HepG2 (cell line): ENCODE results near the gene FIZ1. TPM values are rescaled to one million over a fixed set of nuclear protein-coding genes. Genes with fewer than 3 reads are reported as not detected.

ENCODE experiments used
- ATAC-seq: fragments of 200-7000 bp; cut with Tn5 transposase; 3 replicates; pipeline ENCODE4 v1.9.1; 2020; ENCODE audit warnings: mild to moderate bottlenecking, moderate library complexity
- BruUV-seq: library from RNA; stranded (reverse); fragments of 400-500 nt; replicated peaks from 2 replicates; lab custom pipeline; 2021; lab: Mats Ljungman, UMichigan
- CTCF ChIA-PET: fragments of 300-600 bp; formaldehyde crosslinking; extraction: SDS; loops from one replicate; lab custom pipeline; 2021; ENCODE audit warnings: low total read pairs, inconsistent platforms, low intra/inter-chr PET ratio; lab: Yijun Ruan, JAX
- POLR2A ChIA-PET: fragments of 350-600 bp; sonication (Branson Sonifier 250); formaldehyde crosslinking; loops from one replicate; lab custom pipeline; 2020; ENCODE audit warnings: antibody characterized with exemption, inconsistent platforms; lab: Yijun Ruan, JAX
- DNase-seq: peaks from one replicate; pipeline ENCODE4 v3.0.0-alpha.2; 2015; ENCODE audit warnings: low spot score
- FAIRE-seq: peaks from 3 replicates; lab custom pipeline; 2011; peaks lifted over from hg19 to GRCh38; lab: Jason Lieb, UNC
- H2AFZ ChIP-seq: one replicate; pipeline ENCODE4 v1.6.1; 2011; ENCODE audit warnings: low read length, inconsistent platforms
- H3K27ac ChIP-seq: fragments of 300-600 bp; 3 replicates; pipeline ENCODE4 v1.8.0; 2011; ENCODE audit warnings: mixed run types, mild to moderate bottlenecking, mixed read lengths, low read length, inconsistent platforms; ENCODE audit not compliant: insufficient read depth; ENCODE audit errors: extremely low read length
- H3K27me3 ChIP-seq, 2 experiments: fragments of 200-600 bp in 1 of 2; 2 replicates in 1 of 2; 3 replicates in 1 of 2; pipeline versions ENCODE4 v1.6.0 to v1.8.0; 2011; ENCODE audit warnings: low read length in 2 of 2, mild to moderate bottlenecking in 2 of 2, moderate library complexity in 2 of 2, inconsistent platforms in 1 of 2; ENCODE audit not compliant: insufficient read depth in 2 of 2, control insufficient read depth in 1 of 2
- H3K36me3 ChIP-seq, 2 experiments: fragments of 200-600 bp in 1 of 2; replicated peaks in 1 of 2; 2 replicates in 1 of 2; 3 replicates in 1 of 2; pipeline versions ENCODE4 v1.5.1 to v1.8.0; 2011; ENCODE audit warnings: low read length in 2 of 2, inconsistent platforms in 1 of 2; ENCODE audit not compliant: insufficient read depth in 2 of 2, control insufficient read depth in 1 of 2
- H3K4me1 ChIP-seq: 2 replicates; pipeline ENCODE4 v1.5.1; 2012; ENCODE audit warnings: low read length, inconsistent platforms; ENCODE audit not compliant: insufficient read depth
- H3K4me2 ChIP-seq: 2 replicates; pipeline ENCODE4 v1.6.0; 2011; ENCODE audit warnings: low read depth, low read length, inconsistent platforms
- H3K4me3 ChIP-seq, 3 experiments: fragments of 200-600 bp in 1 of 3; sonication (generic), shearing (Covaris generic) in 1 of 3; replicated peaks in 1 of 3; 2 replicates each; pipeline ENCODE4 v1.5.1; 2011 to 2016; ENCODE audit warnings: low read length in 3 of 3, inconsistent platforms in 2 of 3, low read depth in 2 of 3, mild to moderate bottlenecking in 2 of 3, control low read depth in 1 of 3, mixed read lengths in 1 of 3; ENCODE audit not compliant: insufficient read depth in 1 of 3
- H3K79me2 ChIP-seq: one replicate; pipeline ENCODE4 v1.6.1; 2011; ENCODE audit warnings: low read length, inconsistent platforms; ENCODE audit not compliant: insufficient read depth
- H3K9ac ChIP-seq: 2 replicates; pipeline ENCODE4 v1.6.0; 2011; ENCODE audit warnings: mild to moderate bottlenecking, low read depth, low read length, inconsistent platforms; ENCODE audit not compliant: insufficient read depth
- H3K9me3 ChIP-seq: 2 replicates; pipeline ENCODE4 v1.5.1; 2012; ENCODE audit warnings: mild to moderate bottlenecking, low read length
- H4K20me1 ChIP-seq: 2 replicates; pipeline ENCODE4 v1.6.0; 2011; ENCODE audit warnings: inconsistent platforms, mild to moderate bottlenecking, low read length, moderate library complexity; ENCODE audit not compliant: insufficient read depth
- ATF2 ChIP-seq: sonication (generic); formaldehyde crosslinking; IDR thresholded peaks from 2 replicates; pipeline ENCODE4 v1.4.0; 2020; ENCODE audit warnings: missing genetic modification reagents
- KDM4B ChIP-seq: sonication (generic); formaldehyde crosslinking; IDR thresholded peaks from 2 replicates; pipeline ENCODE4 v1.4.0; 2020; ENCODE audit warnings: missing genetic modification reagents
- MLX ChIP-seq: IDR thresholded peaks from 2 replicates; pipeline ENCODE4 v1.6.1; 2016
- TBL1XR1 ChIP-seq: fragments of 150-350 bp; IDR thresholded peaks from 2 replicates; pipeline ENCODE4 v1.6.1; 2014; ENCODE audit warnings: borderline replicate concordance, low read length; ENCODE audit not compliant: partially characterized antibody
- TEF ChIP-seq: sonication (generic); formaldehyde crosslinking; IDR thresholded peaks from 2 replicates; pipeline ENCODE4 v1.5.0; 2020; ENCODE audit warnings: missing genetic modification reagents
- TFDP2 ChIP-seq: sonication (generic); formaldehyde crosslinking; IDR thresholded peaks from 2 replicates; pipeline ENCODE4 v1.4.0; 2020; ENCODE audit warnings: missing genetic modification reagents
- ZNF792 ChIP-seq: IDR thresholded peaks from 2 replicates; pipeline ENCODE4 v1.6.1; 2016
- WGBS: methylation state at CpG from one replicate; pipeline ENCODE4 v1.1.6; 2017; ENCODE audit warnings: low lambda C conversion rate; 5-methylcytosine and 5-hydroxymethylcytosine counted together
- in situ Hi-C: cut with HindIII; loops from 2 replicates; pipeline ENCODE4 v1.10.0; 2017; ENCODE audit warnings: low pct_unique_long_range_greater_than_20kb; ENCODE audit not compliant: extremely low pct_ligation_motif_present
- intact Hi-C: fragments of 100-400 bp; cut with micrococcal nuclease; formaldehyde crosslinking; loops from one replicate; pipeline ENCODE4 v1.10.0; 2022; ENCODE audit not compliant: unreplicated experiment
- polyA plus RNA-seq, 8 experiments: library from polyadenylated mRNA; depleted of rRNA in 3 of 8; stranded (reverse) in 7 of 8; unstranded in 1 of 8; fragments of >200 nt; fragmentation: Illumina TruSeq in 4 of 8; extraction: Trizol in 4 of 8; gene quantifications; 2 replicates each; pipeline versions ENCODE4 v1.2.1 to v1.2.3, GENCODE V29; 2011 to 2016; ENCODE audit warnings: low read depth in 4 of 8, missing spikeins in 1 of 8, mixed read lengths in 1 of 8; ENCODE audit not compliant: insufficient read depth in 1 of 8
- total RNA-seq, 5 experiments: library from RNA; depleted of rRNA; stranded (reverse); fragments of >200 nt; fragmentation: Illumina TruSeq; extraction: Trizol; gene quantifications; 2 replicates each; pipeline ENCODE4 v1.2.3, GENCODE V29; 2016; ENCODE audit warnings: low read depth in 1 of 5
- TF ChIP-seq, protein P1 (sequence below): IDR thresholded peaks from 2 replicates; pipeline ENCODE4 v1.4.0; 2020; ENCODE audit warnings: mild to moderate bottlenecking, missing genetic modification reagents
- TF ChIP-seq, protein P2 (sequence below): sonication (generic); formaldehyde crosslinking; conservative IDR thresholded peaks from 2 replicates; pipeline ENCODE4 v1.4.0; 2020; ENCODE audit warnings: missing genetic modification reagents

The FIZ1 gene
- total and polyA plus RNA-seq, 2 of the 13 experiments (the other 11 are each of a cell fraction or from before 2014, with no cell fraction given), result 3.6 to 5.9 TPM

DNA sequence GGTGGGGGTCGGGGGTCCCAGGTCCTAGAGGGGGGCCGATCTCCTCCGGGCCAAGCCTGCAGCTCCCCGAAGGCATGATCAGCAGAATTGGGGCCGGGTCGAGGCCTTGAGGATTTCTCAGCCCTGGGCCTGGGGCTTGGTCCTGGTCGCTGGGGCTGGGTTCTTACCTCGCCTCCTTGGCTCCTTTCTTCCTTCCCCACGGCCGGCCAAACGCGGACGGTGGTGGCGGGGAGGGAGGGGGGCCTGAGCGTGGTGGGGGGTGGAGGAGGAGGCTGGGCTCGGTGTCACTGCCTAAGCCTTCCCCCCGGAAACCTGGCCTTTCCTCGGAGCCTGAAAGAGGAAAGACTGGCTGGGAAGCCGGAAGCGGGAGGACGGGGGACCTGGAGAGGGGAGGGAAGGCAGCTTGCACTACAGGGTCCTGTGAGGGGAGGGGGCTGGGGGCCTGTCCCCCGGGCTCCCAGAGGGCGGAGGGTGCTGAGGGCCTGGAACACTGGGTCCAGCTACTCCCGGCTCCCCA is 18.6 kb downstream of the FIZ1 start, which contains the start of gene ZNF579 (continued):
- TF ChIP-seq TFDP2 (CRISPR knock-in tag) (no peak), KDM4B (CRISPR knock-in tag) (no peak), MLX (CRISPR knock-in tag) (no peak), ZNF792 (CRISPR knock-in tag) (no peak), ATF2 (CRISPR knock-in tag) (peak; percentile 64)

DNA sequence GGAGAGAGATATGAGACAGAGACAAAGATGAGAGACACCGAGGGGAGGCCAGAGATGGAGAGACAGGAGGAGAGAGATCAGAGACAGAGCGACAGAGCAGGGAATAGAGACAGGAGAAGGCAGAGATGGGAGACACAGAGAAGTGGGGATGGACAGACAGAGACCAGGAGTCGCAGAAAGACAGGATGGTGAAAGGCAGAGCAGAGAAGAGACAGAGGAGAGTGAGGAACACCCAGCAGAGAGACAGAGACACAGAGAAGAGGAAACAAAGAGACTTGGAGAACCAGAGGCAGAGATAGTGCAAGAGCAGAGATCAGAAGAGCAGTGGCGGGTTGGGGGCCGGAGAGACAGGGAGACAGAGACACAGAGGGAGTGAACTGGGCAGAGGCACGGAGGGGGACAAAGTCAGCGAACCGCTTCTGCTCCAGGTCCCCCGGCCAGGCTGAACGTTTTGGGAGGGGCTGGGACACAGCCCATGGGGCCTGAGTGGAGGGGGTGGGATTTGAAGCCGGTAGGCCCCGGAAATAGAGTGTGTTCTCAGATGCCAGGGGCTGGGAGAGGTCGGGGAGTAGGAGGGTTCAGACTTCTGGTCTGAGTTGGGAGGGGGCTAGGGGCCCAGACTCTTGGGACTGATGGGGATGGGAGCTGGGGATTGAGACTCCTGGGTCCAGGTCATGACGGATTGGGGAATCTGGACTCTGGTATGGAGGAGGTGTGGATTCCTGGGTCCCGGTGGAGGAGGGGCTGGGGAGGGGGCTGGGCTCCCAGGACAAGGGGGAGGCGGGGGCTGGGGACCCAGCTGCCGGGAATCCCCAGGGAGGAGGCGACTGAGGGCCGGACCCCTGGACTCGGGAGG is 19.3 kb downstream of the FIZ1 start:
- Histone ChIP-seq H3K79me2 (peaks cover 9% of the 10 kb centered on the region), H3K4me1 (peaks cover 37% of the 10 kb centered on the region), H3K4me3 (peak overlapping the region; percentile 88 to 97 (median 95)), H3K27me3 (no peaks in the 10 kb centered on the region), H4K20me1 (no peaks in the 10 kb centered on the region), H3K9me3 (no peaks in the 10 kb centered on the region), H3K36me3 (0 out of 5 replicates have a peak, but pooled peaks cover 0 to 8% of the 10 kb centered on the region in 2 experiments), H3K27ac (peak overlapping the region; percentile 79), H3K9ac (peak overlapping the region; percentile 85), H3K4me2 (peak overlapping the region; percentile 93), H2AFZ (no peak overlapping the region)
- POLR2A ChIA-PET, result interaction anchor here (1.0 to 2.6 kb wide), 3 partner anchors 19 to 32 kb away, joined by 3 to 45 read pairs (median 11); partner anchors contain the start of genes FIZ1 and ZNF524
- WGBS, result 8% methylated on average over 15 of the region's 20 CpGs
- FAIRE-seq (no peak), DNase-seq (peak; percentile 16), ATAC-seq (peak; percentile 36)
- intact Hi-C loops (loop anchor here (2.0 to 10.0 kb wide), 4 partner anchors 19 to 65 kb away; partner anchors contain the start of gene FIZ1), in situ Hi-C loops (no loop called here)
- CTCF ChIA-PET, result no interaction called here
- no TSS peak for BruUV-seq
- TF ChIP-seq, protein P1, sequence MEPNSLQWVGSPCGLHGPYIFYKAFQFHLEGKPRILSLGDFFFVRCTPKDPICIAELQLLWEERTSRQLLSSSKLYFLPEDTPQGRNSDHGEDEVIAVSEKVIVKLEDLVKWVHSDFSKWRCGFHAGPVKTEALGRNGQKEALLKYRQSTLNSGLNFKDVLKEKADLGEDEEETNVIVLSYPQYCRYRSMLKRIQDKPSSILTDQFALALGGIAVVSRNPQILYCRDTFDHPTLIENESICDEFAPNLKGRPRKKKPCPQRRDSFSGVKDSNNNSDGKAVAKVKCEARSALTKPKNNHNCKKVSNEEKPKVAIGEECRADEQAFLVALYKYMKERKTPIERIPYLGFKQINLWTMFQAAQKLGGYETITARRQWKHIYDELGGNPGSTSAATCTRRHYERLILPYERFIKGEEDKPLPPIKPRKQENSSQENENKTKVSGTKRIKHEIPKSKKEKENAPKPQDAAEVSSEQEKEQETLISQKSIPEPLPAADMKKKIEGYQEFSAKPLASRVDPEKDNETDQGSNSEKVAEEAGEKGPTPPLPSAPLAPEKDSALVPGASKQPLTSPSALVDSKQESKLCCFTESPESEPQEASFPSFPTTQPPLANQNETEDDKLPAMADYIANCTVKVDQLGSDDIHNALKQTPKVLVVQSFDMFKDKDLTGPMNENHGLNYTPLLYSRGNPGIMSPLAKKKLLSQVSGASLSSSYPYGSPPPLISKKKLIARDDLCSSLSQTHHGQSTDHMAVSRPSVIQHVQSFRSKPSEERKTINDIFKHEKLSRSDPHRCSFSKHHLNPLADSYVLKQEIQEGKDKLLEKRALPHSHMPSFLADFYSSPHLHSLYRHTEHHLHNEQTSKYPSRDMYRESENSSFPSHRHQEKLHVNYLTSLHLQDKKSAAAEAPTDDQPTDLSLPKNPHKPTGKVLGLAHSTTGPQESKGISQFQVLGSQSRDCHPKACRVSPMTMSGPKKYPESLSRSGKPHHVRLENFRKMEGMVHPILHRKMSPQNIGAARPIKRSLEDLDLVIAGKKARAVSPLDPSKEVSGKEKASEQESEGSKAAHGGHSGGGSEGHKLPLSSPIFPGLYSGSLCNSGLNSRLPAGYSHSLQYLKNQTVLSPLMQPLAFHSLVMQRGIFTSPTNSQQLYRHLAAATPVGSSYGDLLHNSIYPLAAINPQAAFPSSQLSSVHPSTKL, result no peak
- no peak for TF ChIP-seq TEF
- no peak for TF ChIP-seq TBL1XR1
- TF ChIP-seq, protein P2, sequence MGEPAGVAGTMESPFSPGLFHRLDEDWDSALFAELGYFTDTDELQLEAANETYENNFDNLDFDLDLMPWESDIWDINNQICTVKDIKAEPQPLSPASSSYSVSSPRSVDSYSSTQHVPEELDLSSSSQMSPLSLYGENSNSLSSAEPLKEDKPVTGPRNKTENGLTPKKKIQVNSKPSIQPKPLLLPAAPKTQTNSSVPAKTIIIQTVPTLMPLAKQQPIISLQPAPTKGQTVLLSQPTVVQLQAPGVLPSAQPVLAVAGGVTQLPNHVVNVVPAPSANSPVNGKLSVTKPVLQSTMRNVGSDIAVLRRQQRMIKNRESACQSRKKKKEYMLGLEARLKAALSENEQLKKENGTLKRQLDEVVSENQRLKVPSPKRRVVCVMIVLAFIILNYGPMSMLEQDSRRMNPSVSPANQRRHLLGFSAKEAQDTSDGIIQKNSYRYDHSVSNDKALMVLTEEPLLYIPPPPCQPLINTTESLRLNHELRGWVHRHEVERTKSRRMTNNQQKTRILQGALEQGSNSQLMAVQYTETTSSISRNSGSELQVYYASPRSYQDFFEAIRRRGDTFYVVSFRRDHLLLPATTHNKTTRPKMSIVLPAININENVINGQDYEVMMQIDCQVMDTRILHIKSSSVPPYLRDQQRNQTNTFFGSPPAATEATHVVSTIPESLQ (CRISPR knock-in tag), result no peak
